CD4-positive, alpha-beta T cell treated with Interleukin-21 for 1 hour (primary cell): ENCODE data around the gene THSD8.
A peak's percentile ranks its signal among the peaks of the same experiment; 100 is the strongest.
"Not testable (repeated sequence)": the region's sequence is repeated elsewhere in the genome, so short reads cannot be mapped to it uniquely, and the experiment has no call there.

ENCODE experiments used
- DNase-seq: peaks from one replicate; pipeline ENCODE4 v3.0.0-alpha.2; 2020

The THSD8 gene

DNA sequence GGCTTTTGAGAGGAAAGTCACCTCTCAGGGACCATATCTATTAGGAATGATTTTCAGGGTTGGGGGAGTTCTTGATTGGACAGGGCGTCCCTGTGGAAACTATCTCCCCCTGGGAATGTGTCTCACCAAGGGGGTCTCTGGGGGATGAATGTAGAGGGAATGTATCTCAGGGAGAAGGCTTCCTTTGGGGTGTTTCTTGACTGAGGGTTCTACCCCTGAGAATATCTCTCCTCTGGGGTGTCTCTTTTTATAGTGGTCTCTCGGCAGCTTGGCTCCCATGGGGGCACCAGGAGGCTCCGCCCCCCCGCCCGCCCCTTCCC lies 31.5 kb downstream of the THSD8 start:
- DNase-seq: no peak

DNA sequence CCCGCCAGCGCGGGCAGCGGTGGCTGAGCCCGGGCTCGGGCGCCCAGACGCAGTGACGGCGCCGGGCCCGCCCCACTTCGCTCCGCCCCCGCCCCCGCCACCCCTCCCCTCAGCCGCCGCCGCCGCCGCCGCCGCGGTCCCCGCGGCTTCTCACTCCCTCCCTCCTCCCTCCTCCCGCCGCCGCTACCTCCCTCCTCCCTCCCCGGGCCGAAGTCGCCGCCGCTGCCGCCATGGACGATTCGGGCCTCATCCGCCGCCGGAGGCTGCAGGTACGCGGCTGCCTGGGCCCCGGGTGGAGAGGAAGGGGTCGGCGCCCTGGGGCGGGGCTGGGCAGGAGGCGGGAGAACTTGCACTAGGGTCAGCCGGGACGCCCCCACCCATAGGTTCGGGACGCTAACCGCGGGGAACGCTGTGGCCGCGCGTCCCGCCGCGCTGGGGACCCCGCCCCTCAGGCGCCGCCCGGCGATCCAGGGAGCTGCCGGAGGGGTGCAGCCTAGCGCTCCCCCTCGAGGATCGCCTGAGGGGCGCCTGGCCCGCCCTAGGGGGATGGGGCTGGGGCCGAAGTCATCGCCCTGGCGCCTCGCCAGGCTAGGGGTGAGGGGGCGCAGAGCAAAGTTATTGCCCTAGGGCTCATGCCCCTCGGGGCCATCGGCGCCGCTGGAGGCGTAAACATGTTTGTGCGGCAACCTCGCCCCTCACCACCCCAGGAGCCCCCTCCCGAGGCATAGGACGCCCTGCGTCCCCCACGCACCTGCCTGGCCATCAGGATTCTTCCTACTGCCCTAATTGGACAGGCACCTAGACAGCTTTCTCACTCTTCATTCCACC lies 32.1 kb downstream of the THSD8 start:
- DNase-seq: peak; percentile 59

DNA sequence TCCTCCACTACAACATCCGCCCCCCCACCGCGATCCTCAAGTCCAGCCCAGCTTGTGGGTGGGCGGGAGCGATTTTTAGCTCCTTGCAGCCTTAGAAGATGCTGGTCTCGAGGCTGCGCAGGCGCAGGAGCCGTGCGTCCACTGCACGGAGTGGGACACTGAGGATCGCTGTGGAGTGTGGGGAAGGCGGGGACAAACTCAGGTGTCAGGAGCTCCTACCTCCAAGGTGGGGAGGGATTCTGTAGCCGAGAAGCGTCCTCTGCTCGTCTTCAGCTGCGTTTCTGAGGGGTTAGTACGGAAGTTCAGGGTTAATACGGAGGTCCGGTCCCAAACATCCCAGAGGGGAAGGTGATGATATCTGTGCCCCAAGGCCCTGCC lies 32.7 kb downstream of the THSD8 start, which contains the start of gene RTBDN:
Gene RTBDN (minus strand): TSS at position 14 of the 378 bp plus-strand sequence. CDS start 4,600 bp downstream, outside the sequence.
- no peak for DNase-seq

DNA sequence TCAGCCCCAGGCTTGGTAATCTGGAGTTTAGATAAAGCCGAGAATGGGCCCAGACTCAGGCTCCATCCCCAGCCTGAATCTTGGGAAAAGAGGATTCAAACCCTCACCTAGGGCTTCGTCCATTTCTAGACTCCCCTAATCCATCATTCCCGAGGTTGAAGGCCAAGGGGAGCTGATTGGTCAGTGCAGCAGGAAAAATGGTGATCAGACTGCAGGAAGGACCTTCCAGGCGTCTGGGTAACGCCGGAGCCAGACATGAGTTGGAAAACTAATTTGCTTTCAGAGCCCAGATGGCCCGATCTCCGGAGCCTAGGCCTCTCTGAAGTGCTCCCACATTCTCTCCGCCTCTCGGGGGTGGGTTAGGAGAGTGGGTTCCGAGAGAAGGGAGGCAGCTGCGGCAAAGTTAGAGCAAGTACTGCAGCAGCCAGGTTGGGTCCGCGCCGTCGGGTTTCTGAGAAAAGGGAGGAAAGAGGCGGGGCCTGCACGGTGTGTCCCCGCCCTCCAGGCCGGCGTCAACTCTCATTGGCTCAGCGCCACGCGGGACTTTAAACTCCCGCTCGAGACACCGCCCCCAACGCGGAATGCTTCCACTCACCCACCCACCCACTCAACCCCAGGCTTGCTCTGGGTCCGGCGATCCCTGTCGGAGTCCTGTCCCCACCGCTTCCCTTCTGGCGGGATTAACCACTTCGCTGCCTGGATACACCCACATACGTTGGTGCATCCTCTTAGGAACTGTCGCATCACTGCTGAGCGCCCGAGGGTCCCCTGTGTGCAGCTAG lies 33.3 kb downstream of the THSD8 start:
- DNase-seq: no peak

DNA sequence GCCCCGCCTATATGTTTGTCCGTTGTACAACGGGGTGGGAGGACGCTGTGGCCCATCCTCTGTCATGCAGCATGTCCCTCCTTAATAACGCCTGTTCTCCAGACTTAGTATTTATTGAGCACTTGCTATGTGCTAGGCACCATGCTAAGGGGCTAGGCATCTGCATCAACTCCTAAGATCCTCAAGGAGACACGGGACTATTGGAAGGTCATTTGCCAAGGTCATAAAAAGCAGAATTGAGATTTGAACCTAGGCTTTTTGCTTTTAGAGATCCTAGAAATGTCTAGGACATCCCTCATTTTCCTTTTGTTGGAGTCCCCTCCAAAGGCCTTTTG lies 34.6 kb downstream of the THSD8 start:
- DNase-seq: no peak

DNA sequence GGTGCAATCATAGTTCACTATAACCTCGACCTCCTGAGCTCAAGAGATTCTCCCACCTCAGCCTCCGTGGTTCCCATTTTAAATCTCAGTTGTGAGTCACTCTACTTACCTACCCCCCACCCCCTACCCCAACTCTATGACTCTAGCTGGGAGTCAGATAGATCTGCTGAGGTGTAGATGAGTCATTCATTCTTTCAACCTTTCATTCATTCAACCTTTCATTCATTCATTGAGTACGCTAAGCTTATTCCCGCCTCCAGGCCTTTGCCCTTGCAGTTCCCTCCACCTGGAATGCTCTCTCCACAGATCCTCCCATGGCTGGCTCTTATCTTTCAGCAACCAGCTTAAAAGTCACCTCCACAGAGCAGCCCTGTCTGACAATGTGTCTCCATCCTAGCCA lies 35.4 kb downstream of the THSD8 start:
- DNase-seq: no peak

DNA sequence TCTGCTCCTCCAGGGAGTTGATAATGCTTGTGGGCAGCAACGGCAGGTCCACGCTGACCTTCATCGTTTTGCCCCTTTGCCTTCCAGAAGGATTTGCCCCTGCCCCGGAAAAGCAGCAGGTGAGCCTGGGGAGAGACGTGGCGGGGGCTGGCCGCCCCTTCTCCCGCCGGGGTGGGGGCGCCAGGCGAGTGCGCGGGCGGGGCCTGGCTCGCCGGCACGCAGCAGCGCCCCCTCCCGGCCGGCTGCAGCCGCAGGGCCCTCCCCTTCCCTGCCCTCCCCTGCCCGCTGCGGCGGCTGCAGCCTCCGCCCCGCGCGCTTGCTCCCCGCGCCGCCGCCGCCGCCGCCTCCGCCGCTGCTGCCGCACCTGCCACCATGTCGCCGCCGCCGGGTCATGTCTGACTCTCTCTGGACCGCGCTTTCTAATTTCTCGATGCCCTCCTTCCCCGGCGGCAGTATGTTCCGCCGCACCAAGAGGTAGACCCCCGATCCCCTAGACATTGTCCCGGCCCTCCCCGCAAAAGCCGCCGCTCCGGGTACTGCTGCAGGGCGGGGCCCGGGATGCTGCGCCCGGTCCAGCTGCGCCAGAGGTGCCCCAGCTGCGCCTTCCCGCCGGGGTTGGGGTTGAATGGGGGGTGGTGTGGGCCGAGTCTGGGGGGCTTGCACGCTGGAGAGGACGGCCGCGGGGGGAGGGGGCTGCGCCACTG lies 36.5 kb downstream of the THSD8 start, which contains the start of gene MAST1:
Gene MAST1 (plus strand): TSS at position 334 of the 704 bp plus-strand sequence. CDS start 58 bp downstream, at position 392.
- peak; percentile 52 for DNase-seq

DNA sequence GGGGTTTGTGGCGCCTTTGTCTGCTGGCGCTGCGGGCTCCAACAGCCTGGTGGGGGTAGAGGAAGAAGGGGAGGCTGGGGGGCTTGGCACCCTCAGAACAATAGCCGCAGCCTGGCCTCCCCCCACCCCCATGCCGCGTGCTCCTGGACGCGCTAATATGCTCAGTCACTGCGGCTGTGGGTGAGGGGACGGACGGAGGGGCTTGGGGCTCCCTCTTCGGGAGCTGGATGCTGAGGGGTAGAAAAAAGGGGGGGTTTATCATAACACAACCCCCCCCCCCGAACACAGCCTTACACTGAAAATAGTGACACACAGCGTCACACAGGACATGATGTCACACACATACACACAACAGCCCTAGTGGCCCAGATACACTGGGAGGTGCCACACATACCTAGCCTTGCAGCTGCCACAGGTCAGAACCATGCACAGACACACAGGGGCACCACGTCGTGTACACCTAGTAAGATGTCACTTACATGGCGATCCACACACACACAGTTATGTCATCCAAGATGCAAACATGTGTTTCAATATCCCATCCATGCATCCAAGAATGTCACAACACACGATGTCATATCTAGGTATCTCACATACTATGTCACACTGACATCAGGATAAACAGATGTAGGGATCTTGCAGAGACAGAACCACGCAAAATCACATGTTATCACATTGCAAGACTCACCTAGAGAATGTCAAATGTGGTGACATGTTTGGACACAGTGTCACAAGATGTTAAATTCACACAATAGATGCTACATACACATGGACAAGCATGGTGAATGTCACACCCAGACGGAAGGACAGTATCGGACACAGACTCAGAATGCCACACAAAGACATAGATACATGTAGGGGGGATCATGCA lies 37.3 kb downstream of the THSD8 start:
- no peak for DNase-seq

DNA sequence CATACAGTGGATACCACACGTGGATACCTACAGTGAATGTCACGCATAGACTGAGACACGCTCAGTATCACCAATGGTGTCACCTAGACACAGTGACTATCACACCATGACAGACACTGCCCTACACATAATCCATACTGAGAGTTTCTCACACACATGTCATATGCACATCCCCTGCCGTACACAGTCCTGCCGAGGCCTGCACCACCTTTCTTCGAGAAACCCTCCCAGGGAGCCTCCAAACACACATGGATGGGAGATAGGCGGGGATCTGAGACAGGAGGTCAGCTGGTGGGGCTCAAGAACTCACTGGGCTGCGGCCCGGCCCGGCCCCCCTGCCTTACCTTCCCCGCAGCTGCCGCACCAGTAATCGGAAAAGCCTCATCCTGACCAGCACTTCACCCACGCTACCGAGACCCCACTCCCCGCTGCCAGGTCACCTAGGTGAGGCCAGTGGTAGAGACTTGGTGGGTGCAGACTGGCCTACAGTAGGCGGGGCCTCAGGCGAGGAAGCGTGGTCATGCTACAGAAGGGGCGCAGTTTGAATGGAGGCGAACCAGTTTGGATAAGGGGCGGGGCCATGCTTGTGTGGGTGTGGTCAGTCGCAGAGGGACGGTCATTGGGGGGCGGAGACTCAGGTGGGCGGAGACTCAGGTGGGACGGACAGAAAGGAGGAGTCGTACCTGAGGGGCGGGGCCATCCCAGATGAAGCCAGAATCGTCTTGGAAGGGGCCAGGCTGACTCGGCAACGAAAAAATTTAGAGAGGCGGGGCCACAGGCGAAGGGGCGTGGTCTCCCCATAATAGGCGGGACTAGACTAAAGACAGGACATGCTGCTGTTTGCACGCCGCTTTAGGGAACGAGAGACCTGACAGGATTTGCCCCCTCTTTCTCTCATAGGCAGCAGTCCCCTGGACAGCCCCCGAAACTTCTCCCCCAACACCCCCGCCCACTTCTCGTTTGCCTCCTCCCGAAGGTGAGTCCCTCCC lies 38.5 kb downstream of the THSD8 start:
- DNase-seq: peak; percentile 39

DNA sequence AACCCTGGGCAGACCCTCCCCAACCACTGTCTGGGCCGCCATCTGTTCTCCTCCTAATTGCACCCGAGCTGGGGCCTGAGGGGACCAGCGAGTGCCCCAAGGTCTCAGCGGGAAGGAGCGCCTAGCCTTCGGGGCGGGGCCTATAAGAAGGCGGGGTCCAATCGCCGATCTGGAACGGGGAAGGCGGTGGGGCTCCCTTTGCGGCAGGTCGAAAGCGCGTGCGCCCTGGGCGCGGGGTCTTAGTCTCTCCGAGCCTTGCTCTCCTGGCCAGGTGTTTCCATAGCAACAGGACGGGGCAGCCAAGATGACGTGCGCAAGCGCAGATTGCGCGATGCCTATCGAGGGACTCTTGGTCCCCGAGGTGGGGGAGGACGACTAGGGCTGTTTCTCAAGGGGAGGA lies 39.2 kb downstream of the THSD8 start:
- DNase-seq: no peak

DNA sequence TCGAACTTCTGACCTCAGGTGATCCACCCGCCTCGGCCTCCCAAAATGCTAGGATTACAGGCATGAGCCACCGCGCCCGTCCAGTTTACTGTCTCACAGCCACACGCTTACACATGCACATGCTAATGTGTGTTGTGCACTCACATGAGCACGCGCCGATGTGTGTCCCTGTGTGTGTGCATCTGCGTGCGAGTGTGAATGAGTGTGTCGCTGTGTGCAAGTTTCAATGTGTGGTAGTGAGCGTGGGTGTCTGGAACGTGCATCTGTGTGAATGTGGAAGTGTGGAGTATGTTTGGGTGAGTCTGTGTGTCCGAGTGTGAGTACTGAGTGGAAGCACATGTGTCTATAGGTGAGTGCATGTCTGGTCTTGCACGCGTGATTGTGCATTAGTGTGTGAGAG lies 40.6 kb downstream of the THSD8 start:
- no peak for DNase-seq

DNA sequence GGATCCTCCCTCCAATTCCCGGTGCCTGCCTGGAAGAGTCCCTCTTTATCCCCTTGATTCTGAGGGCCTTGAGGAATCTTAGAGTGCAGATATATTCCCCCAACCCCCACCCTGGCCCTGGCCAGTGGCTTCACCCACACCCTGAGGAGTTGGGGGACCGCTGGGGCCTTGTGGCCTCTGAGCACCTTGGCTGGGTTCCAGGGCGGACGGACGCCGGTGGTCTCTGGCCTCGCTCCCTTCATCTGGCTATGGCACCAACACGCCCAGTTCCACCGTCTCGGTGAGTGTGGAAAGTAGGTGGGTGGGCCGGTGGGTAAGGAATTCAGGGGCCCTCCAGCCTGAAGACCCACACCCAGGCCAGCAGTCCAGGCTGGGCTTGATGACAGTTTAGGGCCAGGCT lies 41.5 kb downstream of the THSD8 start:
- no peak for DNase-seq

DNA sequence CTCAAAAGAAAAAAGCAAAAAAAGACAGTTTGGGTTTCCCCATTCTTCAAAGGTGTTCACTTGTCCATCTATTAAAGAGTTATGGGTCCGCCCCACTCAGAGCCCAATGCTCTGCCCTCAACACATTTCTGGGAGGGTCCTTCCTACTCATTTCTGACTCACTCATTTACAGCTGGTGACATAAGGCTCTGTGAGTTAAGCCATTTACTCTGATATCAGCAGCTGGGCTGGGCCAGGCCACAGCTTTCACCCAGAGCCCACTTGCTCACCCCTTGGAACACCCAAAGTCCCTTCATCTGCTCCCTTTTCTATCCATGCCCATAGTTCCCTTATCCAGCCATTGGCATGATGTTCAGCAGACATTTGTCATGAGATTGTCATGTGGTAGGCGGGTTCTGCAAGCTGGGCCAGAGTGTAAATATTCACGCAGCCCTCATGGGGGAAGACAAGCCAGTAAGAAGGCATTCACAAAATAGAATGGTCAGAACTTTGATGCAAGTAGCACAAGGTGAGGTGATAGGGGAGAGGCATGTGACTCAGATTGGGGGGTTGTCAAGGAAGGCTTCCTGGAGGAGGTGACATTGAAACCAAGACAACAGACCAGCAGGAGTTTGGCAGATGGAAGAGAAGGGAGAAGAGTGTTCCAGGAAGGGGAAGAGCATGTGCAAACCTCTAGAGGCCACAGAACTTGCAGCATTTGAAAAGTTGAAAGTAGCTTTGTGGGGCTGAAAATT lies 42.3 kb downstream of the THSD8 start:
- DNase-seq: no peak

DNA sequence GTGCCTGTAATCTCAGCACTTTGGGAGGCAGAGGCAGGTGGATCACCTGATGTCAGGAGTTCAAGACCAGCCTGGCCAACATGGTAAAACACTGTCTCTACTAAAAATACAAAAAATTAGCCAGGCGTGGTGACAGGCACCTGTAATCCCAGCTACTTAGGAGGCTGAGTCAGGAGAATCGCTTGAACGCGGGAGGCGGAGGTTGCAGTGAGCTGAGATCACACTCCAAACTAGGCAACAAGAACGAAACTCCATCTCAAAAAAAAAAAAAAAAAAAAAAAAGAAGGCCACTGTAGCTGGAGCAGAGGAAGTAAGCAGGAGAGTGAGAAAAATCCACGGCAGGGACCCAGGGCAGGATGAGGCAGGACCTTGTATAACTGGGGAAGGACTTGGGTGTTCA lies 44.7 kb downstream of the THSD8 start:
- not testable (repeated sequence) for DNase-seq

DNA sequence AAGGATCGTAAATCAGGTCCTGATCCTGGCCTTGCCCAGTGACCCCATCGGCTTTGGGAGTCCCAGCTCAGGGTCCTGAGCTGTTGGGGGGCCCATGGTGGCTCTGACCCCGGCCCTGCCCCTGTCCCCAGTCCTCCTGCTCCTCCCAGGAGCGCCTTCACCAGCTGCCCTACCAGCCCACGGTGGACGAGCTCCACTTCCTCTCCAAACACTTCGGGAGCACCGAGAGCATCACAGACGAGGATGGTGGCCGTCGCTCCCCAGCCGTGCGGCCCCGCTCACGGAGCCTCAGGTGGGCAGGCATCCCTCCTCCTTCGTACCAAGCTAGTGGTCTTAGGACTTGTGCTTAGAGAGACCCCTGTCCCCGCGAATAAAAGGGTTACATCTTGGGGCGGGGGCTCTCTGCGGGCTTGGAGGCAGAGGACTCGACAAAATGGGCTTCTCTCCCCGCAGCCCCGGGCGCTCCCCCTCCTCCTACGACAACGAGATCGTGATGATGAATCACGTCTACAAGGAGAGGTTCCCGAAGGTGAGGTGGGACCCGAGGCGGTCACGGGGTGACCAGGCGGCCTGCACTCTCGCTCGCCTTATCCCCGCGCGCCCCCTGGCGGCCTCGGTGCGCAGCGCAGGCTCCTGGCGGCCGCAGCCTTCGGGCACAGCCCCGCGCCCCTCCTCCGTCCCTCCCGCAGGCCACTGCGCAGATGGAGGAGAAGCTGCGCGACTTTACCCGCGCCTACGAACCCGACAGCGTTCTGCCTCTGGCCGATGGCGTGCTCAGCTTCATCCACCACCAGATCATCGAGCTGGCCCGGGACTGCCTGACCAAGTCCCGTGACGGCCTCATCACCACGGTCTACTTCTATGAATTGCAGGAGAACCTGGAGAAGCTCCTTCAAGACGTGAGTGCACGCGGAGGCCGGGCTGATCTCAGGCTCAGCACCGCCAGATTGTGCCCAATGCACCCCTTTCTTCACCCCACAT lies 45.6 kb downstream of the THSD8 start:
- DNase-seq: peak; percentile 82
